Astrocyte of the cerebellum (primary cell): ENCODE data around the gene SSR3.

Experiments used
- DNase-seq: peaks from one replicate; pipeline ENCODE4 v3.0.0-alpha.2; 2011; ENCODE audit warnings: low read depth
- H3K4me3 ChIP-seq: 2 replicates; pipeline ENCODE4 v1.5.1; 2011; ENCODE audit warnings: mild to moderate bottlenecking, low read depth, low read length, moderate library complexity
- in situ Hi-C: cut with HindIII; loops from 2 replicates; pipeline ENCODE4 v1.10.0; 2017; ENCODE audit warnings: low sequenced_read_pairs
- TF ChIP-seq, protein P1 (sequence below): IDR thresholded peaks from 2 replicates; pipeline ENCODE4 v1.5.1; 2012; ENCODE audit warnings: low read length, low read depth, moderate library complexity, mild to moderate bottlenecking; ENCODE audit errors: missing control alignments

Gene SSR3

DNA sequence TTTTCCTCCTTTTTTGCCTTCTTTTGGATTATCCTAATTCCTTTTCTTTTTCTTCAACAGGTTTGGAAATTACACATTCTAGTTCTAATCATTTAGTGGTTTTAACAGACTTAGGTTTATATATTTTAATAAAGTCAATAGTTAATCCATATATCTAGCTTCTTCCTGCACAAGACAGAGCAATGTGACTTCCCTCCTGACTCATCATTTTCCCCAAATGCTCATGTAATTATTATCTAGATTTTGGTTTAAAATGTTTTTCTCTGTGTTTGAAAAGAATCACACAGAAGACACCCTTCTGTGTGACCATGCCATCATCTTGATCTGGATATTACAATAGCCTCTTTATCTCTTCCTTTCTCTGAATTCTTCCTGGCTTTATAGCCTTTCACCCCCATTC, 28.6 kb upstream of the SSR3 start:
- no peak overlapping the region for H3K4me3 ChIP-seq
- TF ChIP-seq, protein P1, sequence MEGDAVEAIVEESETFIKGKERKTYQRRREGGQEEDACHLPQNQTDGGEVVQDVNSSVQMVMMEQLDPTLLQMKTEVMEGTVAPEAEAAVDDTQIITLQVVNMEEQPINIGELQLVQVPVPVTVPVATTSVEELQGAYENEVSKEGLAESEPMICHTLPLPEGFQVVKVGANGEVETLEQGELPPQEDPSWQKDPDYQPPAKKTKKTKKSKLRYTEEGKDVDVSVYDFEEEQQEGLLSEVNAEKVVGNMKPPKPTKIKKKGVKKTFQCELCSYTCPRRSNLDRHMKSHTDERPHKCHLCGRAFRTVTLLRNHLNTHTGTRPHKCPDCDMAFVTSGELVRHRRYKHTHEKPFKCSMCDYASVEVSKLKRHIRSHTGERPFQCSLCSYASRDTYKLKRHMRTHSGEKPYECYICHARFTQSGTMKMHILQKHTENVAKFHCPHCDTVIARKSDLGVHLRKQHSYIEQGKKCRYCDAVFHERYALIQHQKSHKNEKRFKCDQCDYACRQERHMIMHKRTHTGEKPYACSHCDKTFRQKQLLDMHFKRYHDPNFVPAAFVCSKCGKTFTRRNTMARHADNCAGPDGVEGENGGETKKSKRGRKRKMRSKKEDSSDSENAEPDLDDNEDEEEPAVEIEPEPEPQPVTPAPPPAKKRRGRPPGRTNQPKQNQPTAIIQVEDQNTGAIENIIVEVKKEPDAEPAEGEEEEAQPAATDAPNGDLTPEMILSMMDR = no peak
- no peak for DNase-seq

DNA sequence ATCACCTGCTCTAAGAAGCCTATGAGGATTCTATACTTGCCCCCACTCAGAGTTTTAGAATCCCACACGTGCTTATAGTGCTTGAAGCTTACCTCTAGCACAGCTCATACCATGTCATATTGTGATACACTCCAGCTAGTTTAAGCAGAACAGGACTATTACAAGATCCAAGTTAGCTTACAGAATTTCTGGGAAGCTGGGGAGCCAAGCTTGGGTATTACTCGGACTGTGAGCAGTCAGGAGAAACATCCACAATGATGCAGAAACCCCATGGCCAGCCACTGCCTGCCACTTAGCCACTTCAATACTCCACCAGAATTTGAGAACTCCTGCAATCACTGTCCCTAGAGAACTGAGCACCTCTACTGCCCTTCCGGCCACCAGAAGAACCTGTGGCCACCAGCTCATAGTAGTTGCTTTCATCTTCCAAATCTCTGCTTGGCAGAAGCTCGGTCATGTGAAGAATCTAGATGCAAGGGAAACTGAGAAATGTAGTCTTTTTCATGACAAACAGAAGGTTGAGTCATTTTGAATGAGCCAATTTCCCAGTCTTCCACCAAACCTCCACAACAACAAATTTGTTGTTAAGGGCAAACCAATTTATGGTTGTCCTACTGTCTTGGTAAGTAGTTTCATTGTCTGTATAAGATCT, 27.7 kb upstream of the SSR3 start:
- no peak for DNase-seq
- TF ChIP-seq, protein P1 = no peak
- H3K4me3 ChIP-seq = no peak overlapping the region
- in situ Hi-C loops = no loop called here

More for the DNA sequence above, 28.6 kb upstream of the SSR3 start:
- in situ Hi-C loops = no loop called here

DNA sequence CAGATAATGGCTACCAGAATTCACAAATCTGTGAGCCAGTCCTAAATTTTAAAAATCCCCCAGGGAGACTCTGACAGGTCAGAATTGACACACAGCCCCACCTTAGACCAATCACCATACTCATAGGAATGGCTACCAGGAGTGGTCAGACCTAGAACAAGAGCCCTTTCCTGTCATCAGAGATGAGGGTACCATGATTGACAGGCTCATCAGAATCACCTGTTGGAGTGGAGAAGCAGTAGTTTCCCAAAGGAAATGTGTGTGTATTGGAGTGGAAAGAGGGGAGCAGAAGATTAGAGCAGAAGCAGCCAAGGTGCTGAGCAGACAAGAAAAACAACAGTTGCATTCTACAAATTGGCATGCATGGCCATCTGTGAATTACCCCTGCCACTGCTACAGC, 27.0 kb upstream of the SSR3 start:
- H3K4me3 ChIP-seq = no peak overlapping the region
- TF ChIP-seq, protein P1 = no peak
- in situ Hi-C loops = no loop called here
- DNase-seq = no peak

DNA sequence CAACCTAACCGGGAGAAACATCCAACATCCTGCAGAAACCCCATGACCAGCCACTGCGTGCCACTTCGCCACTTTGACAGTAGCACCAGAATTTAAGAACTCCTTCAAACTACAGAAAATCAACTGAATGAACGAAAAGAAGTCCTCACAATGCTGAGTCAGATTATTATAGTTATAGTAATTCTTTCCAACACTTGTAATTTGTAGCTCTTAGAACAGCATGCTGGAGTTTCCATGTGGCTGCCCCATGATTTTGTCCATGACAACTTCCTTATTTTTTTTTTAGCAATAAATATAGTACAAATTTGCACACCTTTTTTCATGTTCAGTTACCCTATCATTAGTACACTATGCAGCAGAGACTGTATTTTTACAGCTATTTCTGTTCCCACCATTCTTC, 26.1 kb upstream of the SSR3 start:
- TF ChIP-seq, protein P1 = no peak
- no peak overlapping the region for H3K4me3 ChIP-seq
- in situ Hi-C loops = no loop called here
- DNase-seq = no peak

DNA sequence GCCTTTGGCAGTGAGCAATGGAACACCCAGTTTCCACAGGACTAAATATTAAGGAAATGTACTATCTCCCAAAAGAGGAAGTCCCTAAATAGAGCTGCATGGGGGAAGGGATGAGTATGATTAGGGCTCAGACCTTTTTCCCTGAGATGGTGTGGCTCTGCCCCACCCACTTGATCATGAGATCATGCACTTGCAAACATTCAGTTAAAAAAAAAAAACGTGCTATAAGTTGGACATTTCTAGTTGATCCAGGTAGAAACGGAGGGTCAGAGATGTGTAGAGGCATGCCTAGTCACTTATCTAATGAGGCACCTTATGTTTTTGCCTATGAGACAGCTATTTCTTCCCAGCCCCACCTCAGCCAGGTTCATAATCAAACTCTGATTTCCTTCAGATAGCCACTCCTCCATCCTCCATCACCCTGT, 24.5 kb upstream of the SSR3 start:
- TF ChIP-seq, protein P1 = no peak
- H3K4me3 ChIP-seq = no peak overlapping the region
- in situ Hi-C loops = no loop called here
- DNase-seq = no peak

DNA sequence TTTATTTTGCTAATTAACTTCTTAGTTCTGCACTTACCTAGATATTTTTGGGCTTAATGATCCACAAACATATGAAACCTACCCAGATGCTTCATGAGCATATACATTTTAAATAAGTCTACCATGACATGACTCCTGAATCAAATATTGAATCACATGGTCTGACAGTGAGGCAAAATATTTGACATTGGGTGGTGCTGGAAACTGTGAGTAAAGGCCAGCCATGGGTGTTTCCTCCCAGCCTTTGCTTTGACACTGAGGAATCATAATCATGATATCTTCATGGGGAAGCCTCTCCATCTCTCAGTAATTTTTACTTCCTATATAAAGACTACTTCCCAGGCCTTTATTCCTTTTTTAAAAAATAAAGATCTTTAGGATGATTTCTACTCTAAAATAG, 22.8 kb upstream of the SSR3 start:
- DNase-seq = no peak
- H3K4me3 ChIP-seq = no peak overlapping the region
- TF ChIP-seq, protein P1 = no peak
- in situ Hi-C loops = no loop called here
